HUES48 (cell line): Measurements from ENCODE around the gene ZCCHC9.
"Not testable (repeated sequence)": the region's sequence is repeated elsewhere in the genome, so short reads cannot be mapped to it uniquely, and the experiment has no call there.

Experiments
- H3K27ac ChIP-seq: one replicate; pipeline ENCODE4 v1.7.0; 2013; ENCODE audit warnings: low read depth, low read length, inconsistent platforms
- H3K27me3 ChIP-seq: 2 replicates; pipeline ENCODE4 v1.6.1; 2013; ENCODE audit warnings: mild to moderate bottlenecking, low read length; ENCODE audit not compliant: control insufficient read depth, insufficient read depth
- H3K36me3 ChIP-seq: 2 replicates; pipeline ENCODE4 v1.6.1; 2013; ENCODE audit warnings: low read length; ENCODE audit not compliant: control insufficient read depth, insufficient read depth
- H3K4me1 ChIP-seq: 2 replicates; pipeline ENCODE4 v1.6.1; 2013; ENCODE audit warnings: mild to moderate bottlenecking, low read length; ENCODE audit not compliant: control insufficient read depth, insufficient read depth
- H3K4me3 ChIP-seq: 2 replicates; pipeline ENCODE4 v1.5.1; 2013; ENCODE audit warnings: mild to moderate bottlenecking, low read depth, low read length
- H3K9ac ChIP-seq: 2 replicates; pipeline ENCODE4 v1.6.1; 2013; ENCODE audit warnings: mild to moderate bottlenecking, low read depth, low read length, moderate library complexity
- H3K9me3 ChIP-seq: 2 replicates; pipeline ENCODE4 v1.6.1; 2013; ENCODE audit warnings: low read length; ENCODE audit not compliant: control insufficient read depth, insufficient read depth

Gene ZCCHC9, protein sequence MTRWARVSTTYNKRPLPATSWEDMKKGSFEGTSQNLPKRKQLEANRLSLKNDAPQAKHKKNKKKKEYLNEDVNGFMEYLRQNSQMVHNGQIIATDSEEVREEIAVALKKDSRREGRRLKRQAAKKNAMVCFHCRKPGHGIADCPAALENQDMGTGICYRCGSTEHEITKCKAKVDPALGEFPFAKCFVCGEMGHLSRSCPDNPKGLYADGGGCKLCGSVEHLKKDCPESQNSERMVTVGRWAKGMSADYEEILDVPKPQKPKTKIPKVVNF

DNA sequence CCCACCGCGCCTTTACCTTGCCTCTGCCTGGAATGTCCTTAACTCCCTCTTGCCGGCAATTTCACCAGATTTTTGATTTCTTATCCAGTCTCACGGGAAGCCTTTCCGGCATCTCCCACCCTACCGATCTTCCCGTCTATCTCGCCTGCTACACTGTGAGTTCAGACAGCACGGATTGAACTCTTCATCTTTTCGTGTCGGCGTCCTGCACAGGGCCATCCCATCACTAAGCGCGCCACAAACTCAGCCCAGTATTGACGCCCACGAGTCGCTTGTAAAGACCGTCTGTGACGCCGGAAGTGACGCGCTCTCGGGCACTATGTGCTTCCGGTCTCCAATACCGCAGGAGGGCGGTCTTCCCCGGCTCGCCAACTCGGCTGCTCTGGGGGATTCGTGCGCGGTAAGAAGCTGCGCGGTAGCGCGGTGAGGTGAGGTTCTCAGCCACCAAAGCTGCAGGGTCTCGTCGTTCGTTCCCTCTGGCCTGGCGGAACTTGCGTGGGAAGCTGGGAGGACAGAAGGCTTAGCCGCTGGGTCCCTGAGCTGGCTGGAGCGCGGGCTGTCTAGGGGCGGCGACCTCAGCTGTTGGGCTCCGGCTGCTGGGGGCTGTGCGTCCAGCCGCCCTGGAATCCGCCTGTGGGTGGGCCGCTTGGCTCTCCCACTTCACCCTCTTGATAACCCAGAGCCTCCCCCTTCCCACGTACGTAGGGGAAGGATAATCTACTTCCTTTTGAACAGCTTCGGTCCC, at the start of gene ZCCHC9:
Gene ZCCHC9 (plus strand): TSS at position 317 of the 745 bp plus-strand sequence. CDS start 3,171 bp downstream, outside the sequence.
- H3K27me3 ChIP-seq, result no peaks in the 10 kb centered on the region
- peak within 1 kb of the TSS; percentile 96 for H3K4me3 ChIP-seq
- peak within 1 kb of the TSS; percentile 87 for H3K9ac ChIP-seq
- H3K9me3 ChIP-seq, result no peaks in the 10 kb centered on the region
- peaks cover 7% of the 10 kb centered on the region; the same call in 1 of the 2 replicates for H3K4me1 ChIP-seq
- H3K36me3 ChIP-seq, result peaks cover 12% of the 10 kb centered on the region
- H3K27ac ChIP-seq, result peak within 1 kb of the TSS; percentile 91

DNA sequence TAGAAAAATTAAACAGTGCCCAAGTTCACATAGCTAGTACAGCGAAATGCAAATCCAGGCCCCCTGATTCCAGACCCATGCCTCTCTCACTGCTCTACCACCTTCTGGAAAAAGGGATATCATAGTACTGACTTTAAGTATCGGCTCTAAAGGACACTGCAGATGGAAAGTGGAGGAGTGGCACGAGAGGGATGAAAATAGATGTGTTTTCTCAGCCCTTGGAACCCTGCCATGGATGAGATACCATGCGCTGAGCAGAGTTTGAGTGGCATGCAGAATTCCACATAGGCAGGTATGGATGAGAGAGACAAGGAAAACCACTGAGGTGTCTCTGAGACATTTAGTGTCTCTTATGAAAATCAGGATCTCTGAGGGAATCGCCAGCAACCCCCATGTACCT, 49.5 kb upstream of the ZCCHC9 start:
- H3K27me3 ChIP-seq, result no peaks in the 10 kb centered on the region
- H3K9me3 ChIP-seq, result no peaks in the 10 kb centered on the region

DNA sequence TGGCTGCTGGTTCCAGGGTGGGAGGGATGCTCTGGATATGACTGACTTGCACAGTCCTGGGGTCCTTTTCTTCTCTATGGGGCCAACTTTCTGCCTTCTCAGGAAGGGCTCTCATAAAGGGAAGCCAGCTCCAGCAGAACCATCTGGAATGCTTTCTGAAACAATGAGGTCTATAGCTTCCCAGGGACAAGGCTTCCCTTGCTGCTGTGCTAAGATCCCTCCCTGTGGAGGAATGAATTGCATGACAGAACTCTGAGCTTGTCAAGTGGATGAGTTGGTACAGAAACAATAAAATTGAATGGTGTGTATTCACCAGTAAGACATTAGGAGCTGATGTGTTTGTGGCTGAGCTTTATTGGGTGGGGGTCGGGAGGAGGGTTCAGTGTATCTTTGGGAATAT, 48.5 kb upstream of the ZCCHC9 start:
- Histone ChIP-seq H3K36me3 (no peaks in the 10 kb centered on the region), H3K4me3 (no peak overlapping the region), H3K27ac (no peak overlapping the region), H3K27me3 (no peaks in the 10 kb centered on the region), H3K9me3 (no peaks in the 10 kb centered on the region), H3K9ac (no peak overlapping the region), H3K4me1 (no peaks in the 10 kb centered on the region)

More for the DNA sequence above, 49.5 kb upstream of the ZCCHC9 start:
- H3K4me3 ChIP-seq, result no peak overlapping the region
- H3K9ac ChIP-seq, result no peak overlapping the region
- H3K36me3 ChIP-seq, result no peaks in the 10 kb centered on the region
- H3K27ac ChIP-seq, result no peak overlapping the region
- H3K4me1 ChIP-seq, result peaks cover 7% of the 10 kb centered on the region; the same call in 1 of the 2 replicates

DNA sequence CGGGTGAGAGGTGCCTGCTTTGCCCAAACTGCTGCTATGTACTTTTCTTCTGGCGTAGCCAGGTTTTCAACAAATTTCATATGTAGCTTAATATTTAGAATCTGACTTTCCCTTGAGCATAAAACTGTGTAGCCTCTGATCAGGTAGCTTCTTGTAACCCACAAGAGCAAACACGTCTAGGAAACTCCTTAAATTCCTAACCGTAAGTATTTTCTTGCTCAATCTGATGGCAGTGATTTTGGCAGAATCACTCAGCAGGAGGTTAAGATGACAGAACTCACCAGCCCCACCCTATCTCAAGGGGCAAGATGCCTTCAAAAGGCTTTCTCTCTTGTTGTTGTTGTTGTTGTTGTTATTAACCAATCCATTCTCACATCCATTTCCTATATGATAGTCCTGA, 47.5 kb upstream of the ZCCHC9 start:
- Histone ChIP-seq H3K36me3 (no peaks in the 10 kb centered on the region), H3K9ac (no peak overlapping the region)

DNA sequence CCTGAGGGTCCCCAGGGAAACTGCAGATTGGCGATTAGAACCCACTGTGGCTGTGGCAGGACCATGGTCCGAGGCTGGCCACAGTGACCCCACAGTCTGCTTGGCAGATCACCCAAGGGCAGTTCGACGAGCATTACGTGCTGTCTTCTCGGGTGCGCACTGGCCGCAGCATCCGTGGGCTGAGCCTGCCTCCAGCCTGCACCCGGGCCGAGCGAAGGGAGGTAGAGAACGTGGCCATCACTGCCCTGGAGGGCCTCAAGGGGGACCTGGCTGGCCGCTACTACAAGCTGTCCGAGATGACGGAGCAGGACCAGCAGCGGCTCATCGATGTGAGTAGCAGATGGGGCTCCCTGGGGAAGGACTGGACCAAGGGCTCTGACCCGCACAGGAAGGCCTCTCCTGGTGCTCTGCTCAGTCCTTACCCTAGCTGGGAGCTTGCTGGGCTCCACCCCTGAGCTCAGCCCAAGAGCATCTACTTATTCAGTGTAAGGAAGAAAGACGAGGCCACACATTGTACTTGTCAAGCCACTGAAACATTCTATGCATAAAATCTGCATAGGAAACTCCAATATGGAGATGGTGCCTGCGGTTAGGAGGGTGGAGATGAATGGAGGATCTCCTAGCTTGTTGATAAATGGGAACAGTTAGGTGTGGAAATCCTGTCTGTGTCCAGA, 46.4 kb upstream of the ZCCHC9 start:
- no peak overlapping the region for H3K4me3 ChIP-seq
- H3K36me3 ChIP-seq, result no peaks in the 10 kb centered on the region
- H3K27ac ChIP-seq, result no peak overlapping the region
- no peak overlapping the region for H3K9ac ChIP-seq
- no peaks in the 10 kb centered on the region for H3K4me1 ChIP-seq
- H3K27me3 ChIP-seq, result no peaks in the 10 kb centered on the region
- H3K9me3 ChIP-seq, result no peaks in the 10 kb centered on the region

More for the DNA sequence above, 47.5 kb upstream of the ZCCHC9 start:
- Histone ChIP-seq H3K4me3 (no peak overlapping the region), H3K4me1 (no peaks in the 10 kb centered on the region), H3K9me3 (no peaks in the 10 kb centered on the region), H3K27ac (no peak overlapping the region), H3K27me3 (no peaks in the 10 kb centered on the region)

DNA sequence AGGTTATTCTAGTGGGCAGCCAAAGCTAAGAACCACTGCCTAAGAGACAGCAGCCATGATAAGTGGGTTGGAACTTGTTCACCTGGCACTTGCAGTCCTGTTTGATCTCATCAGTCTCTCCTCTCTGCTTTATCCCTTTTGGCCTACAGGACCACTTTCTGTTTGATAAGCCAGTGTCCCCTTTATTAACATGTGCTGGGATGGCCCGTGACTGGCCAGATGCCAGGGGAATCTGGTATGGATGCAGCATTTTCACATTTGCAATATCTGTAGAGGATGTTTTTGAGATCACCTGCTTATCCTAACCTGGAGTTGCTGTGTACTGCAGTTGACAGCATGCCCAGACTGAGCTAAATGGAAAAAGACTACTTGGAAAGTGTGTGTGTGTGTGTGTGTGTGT, 44.6 kb upstream of the ZCCHC9 start:
- Histone ChIP-seq H3K4me3 (no peak overlapping the region), H3K4me1 (no peaks in the 10 kb centered on the region), H3K27me3 (no peaks in the 10 kb centered on the region), H3K9ac (no peak overlapping the region), H3K9me3 (no peaks in the 10 kb centered on the region), H3K27ac (no peak overlapping the region), H3K36me3 (no peaks in the 10 kb centered on the region)

DNA sequence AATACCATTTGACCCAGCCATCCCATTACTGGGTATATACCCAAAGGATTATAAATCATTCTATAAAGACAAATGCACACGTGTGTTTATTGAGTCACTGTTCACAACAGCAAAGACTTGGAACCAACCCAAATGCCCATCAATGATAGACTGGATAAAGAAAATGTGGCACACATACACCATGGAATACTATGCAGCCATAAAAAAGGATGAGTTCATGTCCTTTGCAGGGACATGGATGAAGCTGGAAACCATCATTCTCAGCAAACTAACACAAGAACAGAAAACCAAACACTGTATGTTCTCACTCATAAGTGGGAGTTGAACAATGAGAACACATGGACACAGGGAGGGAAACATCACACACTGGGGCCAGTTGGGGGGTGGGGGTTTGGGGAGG, 38.6 kb upstream of the ZCCHC9 start:
- H3K4me3 ChIP-seq, H3K4me1 ChIP-seq, H3K36me3 ChIP-seq, H3K27me3 ChIP-seq, H3K27ac ChIP-seq, H3K9me3 ChIP-seq, H3K9ac ChIP-seq: not testable (repeated sequence)

DNA sequence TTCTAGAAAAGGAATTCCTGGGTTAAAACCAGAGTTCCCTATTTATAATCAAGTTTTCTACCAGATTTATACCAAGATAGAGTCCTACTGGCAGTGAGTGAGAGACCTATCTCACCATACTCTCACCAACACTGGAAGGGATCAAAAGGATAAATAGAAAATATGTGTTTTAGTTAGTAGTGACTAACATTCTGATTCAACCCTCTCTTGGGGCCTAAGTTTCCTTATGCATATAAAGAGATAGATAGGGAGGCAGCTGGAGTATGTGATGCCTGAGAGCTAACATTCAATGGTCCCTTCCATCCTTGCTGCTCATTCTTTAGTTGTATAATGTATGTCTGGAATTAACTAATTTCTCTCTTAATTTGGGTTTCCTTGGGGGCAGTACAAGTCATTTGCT, 36.3 kb upstream of the ZCCHC9 start:
- Histone ChIP-seq H3K4me1 (peaks cover 7% of the 10 kb centered on the region), H3K36me3 (no peaks in the 10 kb centered on the region), H3K4me3 (no peak overlapping the region), H3K27ac (no peak overlapping the region), H3K9ac (no peak overlapping the region), H3K27me3 (no peaks in the 10 kb centered on the region), H3K9me3 (no peaks in the 10 kb centered on the region)

DNA sequence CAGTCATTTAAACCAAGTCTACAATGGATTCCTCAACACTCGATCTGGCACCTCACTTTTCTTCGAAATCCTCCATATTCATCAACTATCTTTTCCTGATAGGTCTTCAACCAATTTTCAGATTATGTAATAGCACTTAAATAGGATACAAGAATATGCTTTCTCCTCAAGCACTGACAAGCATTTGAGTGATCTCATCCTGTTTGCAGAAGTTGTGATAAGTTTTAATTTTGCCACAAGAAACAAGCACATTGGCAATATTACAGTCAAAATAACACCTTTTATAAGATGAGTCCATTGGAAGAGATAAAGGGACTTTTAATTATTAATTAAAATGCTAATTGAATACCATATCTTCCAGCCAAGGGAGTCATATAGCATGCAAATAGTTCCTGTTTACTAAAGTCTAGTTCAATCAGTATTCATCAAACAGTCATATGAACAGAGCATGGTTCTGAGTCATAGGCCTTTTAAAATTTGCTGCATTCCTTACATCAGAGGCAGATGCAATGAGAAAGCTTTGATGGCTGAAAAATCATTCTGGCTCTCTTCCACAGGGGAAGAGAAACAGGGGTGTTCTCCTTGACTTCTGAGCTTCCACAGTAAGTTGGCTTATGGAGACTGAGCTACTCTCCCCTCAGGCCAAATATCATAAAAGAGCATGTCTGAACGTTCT, 32.7 kb upstream of the ZCCHC9 start:
- Histone ChIP-seq H3K9ac (no peak overlapping the region), H3K4me1 (peaks cover 22% of the 10 kb centered on the region), H3K4me3 (no peak overlapping the region), H3K27me3 (no peaks in the 10 kb centered on the region), H3K27ac (no peak overlapping the region), H3K36me3 (no peaks in the 10 kb centered on the region), H3K9me3 (no peaks in the 10 kb centered on the region)

DNA sequence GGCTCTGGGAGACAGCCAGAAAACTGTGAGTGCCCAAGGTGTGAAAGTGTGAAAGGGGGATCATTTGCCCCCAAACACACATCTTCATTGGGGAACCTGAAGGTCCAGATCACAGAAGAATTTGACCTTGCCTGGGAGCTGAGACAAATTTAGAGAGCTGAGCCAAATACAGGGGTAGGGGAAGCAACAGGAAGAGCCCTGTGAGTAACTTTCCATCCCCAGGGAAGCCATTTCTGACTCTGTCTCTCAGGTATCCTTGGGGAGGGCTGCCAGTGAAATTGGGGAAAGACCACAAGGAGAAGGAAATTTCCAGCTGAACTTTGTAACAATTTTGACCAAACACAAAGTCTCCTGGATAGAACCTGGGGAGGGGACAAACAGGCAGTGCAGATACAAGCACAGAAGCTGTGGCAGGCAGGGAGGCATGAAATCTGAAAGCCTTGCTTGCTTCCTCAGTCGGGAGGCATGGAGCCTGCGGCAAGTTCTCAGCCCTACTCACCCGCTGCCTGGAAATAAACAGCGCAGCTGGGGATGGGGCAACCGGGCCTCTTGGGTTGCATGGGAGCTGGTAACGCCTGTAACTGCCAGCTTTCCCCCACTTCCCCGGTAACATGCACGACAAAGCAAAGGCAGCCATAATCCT, 31.5 kb upstream of the ZCCHC9 start:
- no peaks in the 10 kb centered on the region for H3K9me3 ChIP-seq
- H3K4me1 ChIP-seq, result peaks cover 22% of the 10 kb centered on the region
- peak overlapping the region; percentile 72 for H3K27ac ChIP-seq
- H3K36me3 ChIP-seq, result no peaks in the 10 kb centered on the region
- H3K27me3 ChIP-seq, result no peaks in the 10 kb centered on the region
- H3K9ac ChIP-seq, result no peak overlapping the region; the same call in 1 of the 2 replicates
- 0 out of 2 replicates have a peak overlapping the region, but pooled peaks have one; percentile 8 for H3K4me3 ChIP-seq
